Stomach (tissue), 9 donors: ENCODE data around the gene COL4A1. TPM values are rescaled to one million over a fixed set of nuclear protein-coding genes. Genes with fewer than 3 reads are reported as not detected.

Experiments used
- DNase-seq, 2 donors: peaks; one replicate each; pipeline versions ENCODE4 v3.0.0 to v3.0.0-alpha.2; 2013 to 2019
- H3K27ac ChIP-seq, 5 donors: fragments of 200-600 bp in 4 of 5; sonication (generic) in 4 of 5; one replicate each; pipeline ENCODE4 v1.5.1; 2013 to 2019; ENCODE audit warnings: mild to moderate bottlenecking in 1 of 5, moderate library complexity in 1 of 5
- H3K27me3 ChIP-seq, 3 donors: fragments of 200-600 bp; sonication (generic); one replicate each; pipeline ENCODE4 v1.5.1; 2017 to 2019; ENCODE audit warnings: mixed run types in 1 of 3
- H3K36me3 ChIP-seq, 4 donors: fragments of 200-600 bp; sonication (generic); 1 replicate in 3 of 4; 2 replicates in 1 of 4; pipeline ENCODE4 v1.5.1; 2016 to 2019
- H3K4me1 ChIP-seq, 4 donors: fragments of 200-600 bp; sonication (generic); one replicate each; pipeline ENCODE4 v1.5.1; 2016 to 2019
- H3K4me3 ChIP-seq, 4 donors: fragments of 200-600 bp; sonication (generic) in 3 of 4; one replicate each; pipeline ENCODE4 v1.5.1; 2016 to 2019; ENCODE audit warnings: mild to moderate bottlenecking in 1 of 4
- H3K9me3 ChIP-seq, 4 donors: fragments of 200-600 bp; sonication (generic); one replicate each; pipeline ENCODE4 v1.5.1; 2016 to 2019
- CTCF ChIP-seq, 7 experiments: fragments of 450-650 bp in 4 of 7; fragments of 200-600 bp in 3 of 7; sonication (generic) in 3 of 7; IDR thresholded peaks; one replicate each; pipeline ENCODE4 v1.5.1; 2016 to 2019; ENCODE audit warnings: antibody characterized with exemption in 7 of 7, control low read depth in 2 of 7, mild to moderate bottlenecking in 1 of 7
- EP300 ChIP-seq: sonication (generic); formaldehyde crosslinking; IDR thresholded peaks from one replicate; pipeline ENCODE4 v1.6.1; 2017; ENCODE audit warnings: antibody characterized with exemption
- POLR2A ChIP-seq, 4 donors: fragments of 450-650 bp; IDR thresholded peaks; one replicate each; pipeline ENCODE4 v1.6.1; 2016; ENCODE audit warnings: antibody characterized with exemption in 4 of 4, control low read depth in 2 of 4, mild to moderate bottlenecking in 1 of 4, moderate library complexity in 1 of 4
- POLR2AphosphoS5 ChIP-seq, 3 donors: sonication (generic); formaldehyde crosslinking; IDR thresholded peaks; one replicate each; pipeline ENCODE4 v1.6.1; 2016; ENCODE audit warnings: antibody characterized with exemption in 3 of 3
- WGBS, 5 donors: extraction: QIAGEN DNeasy Blood & Tissue Kit in 3 of 5; methylation state at CpG; one replicate each; pipeline versions ENCODE4 v1.1.5 to v1.1.7; 2013 to 2018; 5-methylcytosine and 5-hydroxymethylcytosine counted together
- intact Hi-C: fragments of 100-400 bp; cut with DNase I; formaldehyde crosslinking; loops from one replicate; pipeline ENCODE4 v1.15.1; 2023; ENCODE audit warnings: low total_unique reads
- polyA plus RNA-seq, 3 donors: library from polyadenylated mRNA; stranded (reverse); fragments of 200-250 nt; gene quantifications; one replicate each; pipeline ENCODE4 v1.2.3, GENCODE V29; 2013
- total RNA-seq, 5 donors: library from RNA; depleted of rRNA; stranded (reverse); fragments of >200 nt; gene quantifications; one replicate each; pipeline versions ENCODE4 v1.1.0 to v1.2.3, GENCODE V29; 2014 to 2016
- donor health status: healthy with polysubstance abuse.
- donor health status: Bipolar disorder and iron deficiency.
- donor health status: healthy.

COL4A1 gene
- total and polyA plus RNA-seq, 8 donors: 18.8 to 798 (median 133) TPM

GRCh38 chr13:110257408-110257807 is 49.5 kb downstream of the COL4A1 start:
- Histone ChIP-seq H3K4me3 (no peak overlapping the region), H3K27ac (peak overlapping the region in 3 of 5 donors; percentile 53 to 75 (median 71)), H3K9me3 (no peaks in the 10 kb centered on the region), H3K27me3 (peaks cover 0 to 9% (median 0%) of the 10 kb centered on the region in 3 donors), H3K36me3 (no peaks in the 10 kb centered on the region), H3K4me1 (peaks cover 0 to 50% (median 21%) of the 10 kb centered on the region in 4 donors)
- 80 to 94% (median 86%) methylated on average over 3 of the region's 3 CpGs for WGBS, 5 donors
- intact Hi-C loops: no loop called here
- DNase-seq: no peak
- TF ChIP-seq POLR2A (IDR thresholded peaks at IDR 0.05) (no peak), POLR2AphosphoS5 (IDR thresholded peaks at IDR 0.05) (no peak), EP300 (no peak), CTCF (IDR thresholded peaks at IDR 0.05) (no peak)

DNA sequence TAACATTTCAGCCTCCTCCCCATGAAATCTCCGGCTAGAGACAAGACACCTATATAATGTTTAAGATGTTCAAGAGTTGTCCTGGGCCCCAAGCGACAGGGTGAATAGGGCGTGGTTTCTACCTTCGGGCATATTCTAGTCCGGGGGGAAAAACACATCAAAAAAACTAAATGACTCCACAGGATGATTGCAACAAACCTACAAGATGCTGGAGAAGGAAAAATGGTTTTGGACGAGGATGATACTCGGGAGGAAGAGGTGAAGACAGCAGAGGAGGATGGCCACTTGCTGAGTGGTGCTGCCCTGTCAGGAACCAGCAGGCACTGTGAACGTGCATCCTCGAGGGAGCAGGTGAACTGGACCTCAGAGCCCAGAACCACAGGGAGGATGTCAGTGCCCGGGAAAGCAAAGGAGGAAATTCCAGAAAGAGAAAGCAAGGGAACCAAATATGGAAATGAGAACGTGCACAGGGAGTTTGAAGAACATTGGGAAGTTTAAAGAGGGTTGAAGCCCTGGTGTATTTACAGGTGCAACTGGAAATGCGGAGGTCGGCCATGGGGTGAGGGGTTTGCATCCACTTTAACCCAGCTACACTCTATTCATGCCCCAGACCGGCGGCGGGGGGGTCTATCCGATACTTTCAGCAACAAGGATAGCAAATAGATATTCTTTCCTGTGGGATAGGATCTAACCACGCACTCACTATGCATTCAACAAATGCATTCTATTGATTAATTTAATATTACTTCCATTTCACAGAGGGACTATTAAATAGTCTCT is 50.6 kb downstream of the COL4A1 start:
- no peaks in the 10 kb centered on the region for H3K27me3 ChIP-seq
- peaks cover 0 to 46% (median 17%) of the 10 kb centered on the region in 4 donors for H3K4me1 ChIP-seq
- no peaks in the 10 kb centered on the region for H3K36me3 ChIP-seq
- H3K4me3 ChIP-seq: no peak overlapping the region
- peak overlapping the region in 4 of 5 donors; percentile 53 to 75 (median 64) for H3K27ac ChIP-seq
- no peak for DNase-seq
- WGBS, 5 donors: 68 to 81% (median 72%) methylated on average over 18 of the region's 18 CpGs
- intact Hi-C loops: no loop called here
- TF ChIP-seq POLR2AphosphoS5 (IDR thresholded peaks at IDR 0.05) (no peak), CTCF (IDR thresholded peaks at IDR 0.05) (no peak), POLR2A (IDR thresholded peaks at IDR 0.05) (no peak), EP300 (no peak)
- H3K9me3 ChIP-seq: no peaks in the 10 kb centered on the region

- intact Hi-C loops: no loop called here
- no peaks in the 10 kb centered on the region for H3K27me3 ChIP-seq
- 65 to 81% (median 73%) methylated on average over 7 to 9 of the region's 9 CpGs for WGBS, 5 donors
- TF ChIP-seq POLR2AphosphoS5 (IDR thresholded peaks at IDR 0.05): peak in 1 of 3 donors; percentile 11
- TF ChIP-seq CTCF (IDR thresholded peaks at IDR 0.05): no peak
- H3K36me3 ChIP-seq: no peaks in the 10 kb centered on the region
- no peak for DNase-seq
- peaks cover 0 to 56% (median 25%) of the 10 kb centered on the region in 4 donors for H3K4me1 ChIP-seq
- peak overlapping the region; percentile 51 to 81 (median 80) for H3K27ac ChIP-seq
- H3K4me3 ChIP-seq: no peak overlapping the region
- H3K9me3 ChIP-seq: no peaks in the 10 kb centered on the region
Observed at GRCh38 chr13:110254751-110255553, 52.0 kb downstream of the COL4A1 start.

GRCh38 chr13:110254151-110254679 is 52.7 kb downstream of the COL4A1 start:
- H3K27me3 ChIP-seq: no peaks in the 10 kb centered on the region
- WGBS, 5 donors: 48 to 74% (median 64%) methylated on average over 7 of the region's 7 CpGs
- intact Hi-C loops: no loop called here
- DNase-seq: no peak
- no peaks in the 10 kb centered on the region for H3K36me3 ChIP-seq
- H3K4me3 ChIP-seq: no peak overlapping the region
- H3K4me1 ChIP-seq: peaks cover 0 to 57% (median 24%) of the 10 kb centered on the region in 4 donors
- H3K27ac ChIP-seq: peak overlapping the region; percentile 38 to 81 (median 80)
- H3K9me3 ChIP-seq: no peaks in the 10 kb centered on the region
- TF ChIP-seq POLR2A (IDR thresholded peaks at IDR 0.05): no peak
- no peak for TF ChIP-seq EP300
- TF ChIP-seq CTCF (IDR thresholded peaks at IDR 0.05): no peak
- TF ChIP-seq POLR2AphosphoS5 (IDR thresholded peaks at IDR 0.05): peak in 1 of 3 donors; percentile 27
